Stimulated activated naive CD8-positive, alpha-beta T cell treated with anti-CD3 and anti-CD28 coated beads, Interleukin-15, Interleukin-2, amounts not matched to agents 100 ng/mL and 50 ng/mL, for 24 hours (primary cell): ENCODE results near the gene CDKN1A.
"Not testable (repeated sequence)": the region's sequence is repeated elsewhere in the genome, so short reads cannot be mapped to it uniquely, and the experiment has no call there.

Experiments
- H3K27ac Mint-ChIP-seq: one replicate; pipeline ENCODE4 v1.8.0; 2021; ENCODE audit warnings: mild to moderate bottlenecking, mixed read lengths
- H3K27me3 Mint-ChIP-seq: one replicate; pipeline ENCODE4 v1.8.0; 2021; ENCODE audit warnings: mixed read lengths
- H3K36me3 Mint-ChIP-seq: one replicate; pipeline ENCODE4 v1.8.0; 2021; ENCODE audit warnings: low read depth, mixed read lengths
- H3K4me1 Mint-ChIP-seq: one replicate; pipeline ENCODE4 v1.8.0; 2021; ENCODE audit warnings: low read depth, mixed read lengths
- H3K4me3 Mint-ChIP-seq: one replicate; pipeline ENCODE4 v1.8.0; 2021; ENCODE audit warnings: mild to moderate bottlenecking, mixed read lengths
- H3K9me3 Mint-ChIP-seq: one replicate; pipeline ENCODE4 v1.8.0; 2021; ENCODE audit warnings: mixed read lengths

Gene CDKN1A

DNA sequence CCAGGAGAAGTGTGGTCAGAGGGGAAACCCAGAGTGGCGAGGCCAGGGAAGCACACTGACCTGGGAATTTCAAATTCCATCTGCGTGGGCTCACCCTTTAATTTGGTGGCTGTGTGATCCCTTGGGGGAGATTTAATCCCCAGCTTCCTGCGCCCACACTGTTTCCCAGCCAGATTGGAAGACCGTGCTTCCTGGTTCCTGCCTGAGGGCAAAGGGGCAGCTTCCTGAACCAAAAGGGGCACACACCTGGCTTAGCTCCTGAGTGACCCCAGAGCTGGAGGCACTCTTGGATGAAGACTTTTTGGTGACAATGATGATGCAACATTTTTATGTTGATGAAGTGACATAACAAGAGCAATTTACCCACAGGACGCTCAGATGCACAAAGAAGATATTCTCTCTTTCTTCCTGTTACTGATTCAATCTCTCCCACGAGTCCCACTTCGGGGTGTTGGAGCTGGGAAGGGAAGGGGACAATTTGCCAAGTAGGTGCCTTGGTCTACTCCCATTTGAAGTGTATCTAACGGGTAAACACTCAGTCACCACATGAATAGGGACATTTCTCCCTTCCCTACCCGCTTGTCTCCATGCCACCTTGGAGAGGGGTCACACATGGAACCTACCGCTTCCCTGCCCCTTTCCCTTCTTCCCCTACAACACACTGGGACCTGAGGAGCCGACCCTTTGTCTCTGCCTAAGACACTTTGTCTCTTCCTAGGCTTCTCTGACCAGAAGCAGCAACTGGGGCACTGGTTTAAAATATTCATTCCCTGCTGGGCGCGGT, 28.6 kb upstream of the CDKN1A start:
- Mint-ChIP-seq H3K9me3 (no peaks in the 10 kb centered on the region), H3K27ac (no peak overlapping the region), H3K36me3 (no peaks in the 10 kb centered on the region), H3K4me3 (no peak overlapping the region), H3K27me3 (peaks cover 4% of the 10 kb centered on the region), H3K4me1 (no peaks in the 10 kb centered on the region)

- Mint-ChIP-seq H3K27ac (no peak overlapping the region), H3K4me3 (no peak overlapping the region), H3K27me3 (peaks cover 9% of the 10 kb centered on the region), H3K4me1 (no peaks in the 10 kb centered on the region), H3K36me3 (no peaks in the 10 kb centered on the region), H3K9me3 (no peaks in the 10 kb centered on the region)
These were observed 27.6 kb upstream of the CDKN1A start for GRCh38 chr6:36650848-36651478.

DNA sequence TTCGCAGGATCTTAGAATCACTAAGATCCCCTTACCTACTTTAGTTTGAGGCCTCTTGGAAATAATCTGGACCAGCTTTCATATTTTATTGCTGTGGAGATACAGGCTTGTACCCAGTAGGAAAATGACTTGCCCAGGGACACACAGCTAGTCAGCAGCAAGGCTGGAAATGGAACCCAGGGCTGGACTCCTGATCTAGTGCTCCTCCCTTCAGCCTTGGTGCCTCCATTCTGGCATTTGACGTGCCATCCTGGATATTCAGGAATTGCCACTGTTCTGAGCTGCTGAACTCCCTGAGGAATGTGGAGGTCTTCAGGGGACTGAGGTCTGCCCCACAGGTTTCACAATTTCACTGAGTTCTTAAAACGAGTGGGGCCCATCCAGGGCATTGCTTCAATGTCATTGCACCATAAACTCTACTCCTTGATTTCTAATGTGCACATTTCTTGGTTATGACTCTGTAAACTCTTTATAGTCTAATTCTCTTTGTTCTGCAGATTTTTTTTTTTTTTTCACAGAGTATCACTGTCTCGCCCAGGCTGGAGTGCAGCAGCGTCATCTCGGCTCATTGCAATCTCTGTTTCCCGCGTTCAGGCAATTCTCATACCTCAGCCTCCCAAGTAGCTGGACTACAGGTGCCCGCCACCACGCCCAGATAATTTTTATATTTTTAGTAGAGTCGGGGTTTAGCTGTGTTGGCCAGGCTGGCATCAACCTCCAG, 26.7 kb upstream of the CDKN1A start:
- Mint-ChIP-seq H3K27ac (no peak overlapping the region), H3K4me3 (no peak overlapping the region)

GRCh38 chr6:36654469-36654868, 24.0 kb upstream of the CDKN1A start:
- not testable (repeated sequence) for H3K36me3 Mint-ChIP-seq, H3K9me3 Mint-ChIP-seq, H3K4me1 Mint-ChIP-seq, H3K4me3 Mint-ChIP-seq, H3K27ac Mint-ChIP-seq
- peaks cover 23% of the 10 kb centered on the region for H3K27me3 Mint-ChIP-seq

More for the DNA sequence above, 26.7 kb upstream of the CDKN1A start:
- Mint-ChIP-seq H3K9me3 (no peaks in the 10 kb centered on the region), H3K27me3 (peaks cover 14% of the 10 kb centered on the region), H3K36me3 (no peaks in the 10 kb centered on the region), H3K4me1 (no peaks in the 10 kb centered on the region)

GRCh38 chr6:36655085-36655724, 23.3 kb upstream of the CDKN1A start:
- H3K4me1 Mint-ChIP-seq, result no peaks in the 10 kb centered on the region
- no peaks in the 10 kb centered on the region for H3K9me3 Mint-ChIP-seq
- peaks cover 30% of the 10 kb centered on the region for H3K27me3 Mint-ChIP-seq
- H3K27ac Mint-ChIP-seq, result no peak overlapping the region
- H3K4me3 Mint-ChIP-seq, result no peak overlapping the region
- no peaks in the 10 kb centered on the region for H3K36me3 Mint-ChIP-seq

DNA sequence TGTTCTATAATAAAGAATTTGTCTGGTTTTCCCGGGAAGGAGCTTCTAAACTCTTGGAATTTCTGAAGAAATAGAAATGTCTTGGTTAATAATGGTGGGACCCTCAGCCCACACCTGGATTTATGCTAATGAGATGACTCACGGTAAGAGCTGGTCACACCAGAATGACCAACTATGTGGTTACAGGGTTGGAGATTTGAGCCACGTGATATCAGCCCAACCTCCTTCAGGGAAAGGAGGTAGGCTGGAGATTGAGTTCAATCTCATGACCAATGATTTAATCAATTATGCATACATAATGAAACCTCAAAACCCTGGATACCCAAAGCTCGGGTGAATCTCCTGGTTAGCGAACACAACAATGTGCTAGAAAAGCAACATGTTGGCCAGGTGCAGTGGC, 22.1 kb upstream of the CDKN1A start:
- H3K36me3 Mint-ChIP-seq, result no peaks in the 10 kb centered on the region
- H3K4me3 Mint-ChIP-seq, result no peak overlapping the region
- no peaks in the 10 kb centered on the region for H3K4me1 Mint-ChIP-seq
- H3K27me3 Mint-ChIP-seq, result peaks cover 30% of the 10 kb centered on the region
- H3K9me3 Mint-ChIP-seq, result no peaks in the 10 kb centered on the region
- no peak overlapping the region for H3K27ac Mint-ChIP-seq

DNA sequence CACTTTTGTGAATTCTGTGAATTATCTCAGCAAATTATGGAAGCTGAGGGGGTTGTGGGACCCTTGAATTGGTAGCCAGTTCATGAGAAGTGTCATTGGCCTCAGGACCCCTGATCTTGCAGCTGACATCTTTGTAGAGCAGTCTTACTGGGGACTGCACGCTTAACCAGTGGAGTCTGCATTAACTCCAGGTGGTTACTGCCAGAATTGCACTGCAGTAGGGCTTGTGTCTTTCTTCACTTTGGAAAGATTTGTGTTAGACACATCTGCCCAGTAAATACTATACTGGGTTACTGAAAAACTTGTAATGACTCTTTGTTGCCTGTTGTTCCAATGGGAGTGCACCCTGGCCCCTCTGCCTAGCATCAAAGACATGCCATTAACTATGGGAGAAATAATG, 21.2 kb upstream of the CDKN1A start:
- Mint-ChIP-seq H3K27ac (no peak overlapping the region), H3K36me3 (no peaks in the 10 kb centered on the region), H3K4me1 (peaks cover under 1% of the 10 kb centered on the region), H3K4me3 (no peak overlapping the region), H3K27me3 (peaks cover 30% of the 10 kb centered on the region), H3K9me3 (no peaks in the 10 kb centered on the region)

GRCh38 chr6:36657942-36658544, 20.5 kb upstream of the CDKN1A start:
- Mint-ChIP-seq H3K9me3 (no peaks in the 10 kb centered on the region), H3K27ac (no peak overlapping the region), H3K4me1 (peaks cover 6% of the 10 kb centered on the region), H3K36me3 (no peaks in the 10 kb centered on the region), H3K27me3 (peaks cover 30% of the 10 kb centered on the region), H3K4me3 (no peak overlapping the region)

GRCh38 chr6:36659271-36659670, 19.2 kb upstream of the CDKN1A start:
- no peaks in the 10 kb centered on the region for H3K36me3 Mint-ChIP-seq
- H3K4me3 Mint-ChIP-seq, result no peak overlapping the region
- H3K4me1 Mint-ChIP-seq, result peaks cover 10% of the 10 kb centered on the region
- H3K9me3 Mint-ChIP-seq, result no peaks in the 10 kb centered on the region
- no peak overlapping the region for H3K27ac Mint-ChIP-seq
- H3K27me3 Mint-ChIP-seq, result peaks cover 30% of the 10 kb centered on the region

DNA sequence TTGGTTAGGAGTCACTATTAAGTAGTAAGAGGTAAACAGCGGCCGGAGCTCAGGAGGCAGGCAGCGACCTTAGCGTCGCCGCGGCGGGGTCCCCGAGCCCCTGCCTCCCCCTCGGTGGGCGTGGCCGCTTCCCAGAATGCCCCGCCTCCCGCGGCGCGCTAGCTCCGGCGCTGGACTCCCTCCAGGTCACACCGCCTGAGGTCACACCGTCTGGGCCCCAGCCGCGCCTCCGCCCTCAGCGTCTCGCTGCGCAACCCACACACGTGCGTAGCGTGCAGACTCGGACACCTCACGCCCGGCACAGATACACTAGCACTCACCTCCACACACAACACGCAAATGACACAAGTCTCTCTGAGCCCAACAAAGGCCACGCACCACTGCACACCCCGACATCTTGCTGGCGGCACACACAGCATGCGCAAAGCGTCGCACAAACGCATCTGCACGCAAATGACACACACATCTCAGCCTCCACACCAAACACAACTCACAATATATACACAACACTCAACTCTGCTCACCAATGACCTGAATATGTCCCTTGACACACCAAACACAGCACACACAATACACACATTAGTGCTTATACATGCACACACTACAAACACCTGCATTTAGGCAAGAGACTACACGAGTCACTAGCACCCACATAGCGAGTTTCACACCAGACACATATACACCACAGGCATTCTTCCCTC, 17.6 kb upstream of the CDKN1A start:
- Mint-ChIP-seq H3K27ac (no peak overlapping the region), H3K36me3 (no peaks in the 10 kb centered on the region), H3K27me3 (peaks cover 25% of the 10 kb centered on the region), H3K4me3 (no peak overlapping the region), H3K4me1 (peaks cover 10% of the 10 kb centered on the region), H3K9me3 (no peaks in the 10 kb centered on the region)

DNA sequence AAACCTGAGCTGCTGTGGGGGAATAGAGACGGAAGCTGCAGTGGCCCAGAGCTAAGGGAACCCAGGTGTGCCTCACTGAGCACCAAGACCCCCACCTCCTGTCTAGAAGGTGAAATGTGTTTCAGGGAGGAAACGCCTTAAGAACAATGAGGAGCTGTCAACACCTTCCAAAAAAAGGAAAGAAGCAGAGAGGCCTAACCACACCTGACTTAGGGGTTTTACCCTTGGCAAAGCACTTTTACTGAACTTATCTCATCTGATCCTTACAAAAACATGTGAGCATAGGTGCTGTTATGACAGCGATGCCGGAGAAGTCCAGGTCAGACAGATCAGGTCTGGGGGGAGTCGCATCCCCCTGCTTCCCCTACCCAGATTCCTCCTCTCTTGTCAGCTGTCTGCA, 16.1 kb upstream of the CDKN1A start:
- H3K36me3 Mint-ChIP-seq, result no peaks in the 10 kb centered on the region
- peaks cover 17% of the 10 kb centered on the region for H3K27me3 Mint-ChIP-seq
- no peaks in the 10 kb centered on the region for H3K9me3 Mint-ChIP-seq
- peaks cover 10% of the 10 kb centered on the region for H3K4me1 Mint-ChIP-seq
- H3K27ac Mint-ChIP-seq, result no peak overlapping the region
- no peak overlapping the region for H3K4me3 Mint-ChIP-seq

- H3K4me3 Mint-ChIP-seq, result no peak overlapping the region
- no peaks in the 10 kb centered on the region for H3K9me3 Mint-ChIP-seq
- H3K4me1 Mint-ChIP-seq, result peaks cover 10% of the 10 kb centered on the region
- H3K27ac Mint-ChIP-seq, result no peak overlapping the region
- H3K36me3 Mint-ChIP-seq, result no peaks in the 10 kb centered on the region
- peaks cover 15% of the 10 kb centered on the region for H3K27me3 Mint-ChIP-seq
These were observed 15.7 kb upstream of the CDKN1A start for GRCh38 chr6:36662827-36663256.

- Mint-ChIP-seq H3K36me3 (no peaks in the 10 kb centered on the region), H3K4me3 (no peak overlapping the region), H3K4me1 (peaks cover 10% of the 10 kb centered on the region), H3K27ac (no peak overlapping the region), H3K27me3 (peaks cover 9% of the 10 kb centered on the region), H3K9me3 (no peaks in the 10 kb centered on the region)
These were observed 14.7 kb upstream of the CDKN1A start for GRCh38 chr6:36663504-36664446.
